ENCODE data around the gene ANKRD2. TPM values are rescaled to one million over a fixed set of nuclear protein-coding genes. Genes with fewer than 3 reads are reported as not detected.

ANKRD2 gene
- total and polyA plus RNA-seq, 4 donors: 1.2 to 3.1 (median 3.0) TPM; not detected in 1

DNA sequence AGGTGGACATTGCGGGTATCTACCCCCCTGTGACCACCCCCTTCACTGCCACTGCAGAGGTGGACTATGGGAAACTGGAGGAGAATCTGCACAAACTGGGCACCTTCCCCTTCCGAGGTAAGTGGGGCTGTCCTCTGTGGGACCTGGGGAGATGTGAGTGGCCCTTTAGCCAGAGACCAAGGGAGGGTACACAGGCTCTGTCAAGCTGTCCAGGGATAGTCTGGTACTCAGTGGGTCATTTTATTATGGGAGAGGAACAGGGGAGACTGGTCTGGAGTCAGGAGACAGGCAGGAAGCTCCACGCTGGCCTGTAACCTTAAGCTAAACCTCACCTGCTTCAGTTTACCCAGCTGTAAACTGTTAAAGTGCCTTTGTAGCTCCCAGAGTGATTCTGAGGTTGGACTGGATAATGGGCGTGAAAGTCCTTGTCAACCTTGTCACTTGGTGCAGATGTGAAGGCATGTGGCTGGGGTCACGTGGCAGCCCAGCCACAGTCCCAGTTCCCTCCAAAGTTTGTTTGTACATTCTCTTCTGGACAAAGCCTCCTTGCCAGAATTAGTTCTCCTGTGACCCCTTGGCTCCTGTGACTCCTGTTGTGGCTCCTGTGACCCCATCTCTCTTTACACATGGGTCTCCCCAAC, 12.3 kb downstream of the ANKRD2 start:
- ATAC-seq (ENCODE audit: insufficient read depth, low FRiP score) (no peak), DNase-seq (no peak)
- 87 to 93% methylated on average over 5 of the region's 5 CpGs for WGBS, 2 donors
- no peaks in the 10 kb centered on the region for H3K27me3 ChIP-seq (ENCODE audit: control insufficient read depth in 3 of 3, insufficient read depth in 3 of 3, low read length in 2 of 3)
- peak overlapping the region in 1 of 2 donors; percentile 92 for H3K27ac ChIP-seq (ENCODE audit: low read depth in 1 of 2, low read length in 1 of 2)
- H3K4me3 ChIP-seq: no peak overlapping the region
- no peaks in the 10 kb centered on the region for H3K9me3 ChIP-seq (ENCODE audit: control insufficient read depth in 4 of 4, insufficient read depth in 3 of 4, low read length in 3 of 4)
- no peak overlapping the region for H3K9ac ChIP-seq (ENCODE audit: insufficient read depth in 1 of 2, low read length in 2 of 2)
- H3K36me3 ChIP-seq (ENCODE audit: control insufficient read depth in 4 of 4, insufficient read depth in 4 of 4, low read length in 4 of 4): no peaks in the 10 kb centered on the region
- TF ChIP-seq, protein P1, sequence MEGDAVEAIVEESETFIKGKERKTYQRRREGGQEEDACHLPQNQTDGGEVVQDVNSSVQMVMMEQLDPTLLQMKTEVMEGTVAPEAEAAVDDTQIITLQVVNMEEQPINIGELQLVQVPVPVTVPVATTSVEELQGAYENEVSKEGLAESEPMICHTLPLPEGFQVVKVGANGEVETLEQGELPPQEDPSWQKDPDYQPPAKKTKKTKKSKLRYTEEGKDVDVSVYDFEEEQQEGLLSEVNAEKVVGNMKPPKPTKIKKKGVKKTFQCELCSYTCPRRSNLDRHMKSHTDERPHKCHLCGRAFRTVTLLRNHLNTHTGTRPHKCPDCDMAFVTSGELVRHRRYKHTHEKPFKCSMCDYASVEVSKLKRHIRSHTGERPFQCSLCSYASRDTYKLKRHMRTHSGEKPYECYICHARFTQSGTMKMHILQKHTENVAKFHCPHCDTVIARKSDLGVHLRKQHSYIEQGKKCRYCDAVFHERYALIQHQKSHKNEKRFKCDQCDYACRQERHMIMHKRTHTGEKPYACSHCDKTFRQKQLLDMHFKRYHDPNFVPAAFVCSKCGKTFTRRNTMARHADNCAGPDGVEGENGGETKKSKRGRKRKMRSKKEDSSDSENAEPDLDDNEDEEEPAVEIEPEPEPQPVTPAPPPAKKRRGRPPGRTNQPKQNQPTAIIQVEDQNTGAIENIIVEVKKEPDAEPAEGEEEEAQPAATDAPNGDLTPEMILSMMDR (IDR thresholded peaks at IDR 0.05; ENCODE audit: control extremely low read depth, extremely low read depth): no peak
- H3K4me1 ChIP-seq (ENCODE audit: control insufficient read depth in 5 of 5, insufficient read depth in 5 of 5, low read length in 5 of 5): peaks cover 0 to 3% (median 0%) of the 10 kb centered on the region in 5 donors

DNA sequence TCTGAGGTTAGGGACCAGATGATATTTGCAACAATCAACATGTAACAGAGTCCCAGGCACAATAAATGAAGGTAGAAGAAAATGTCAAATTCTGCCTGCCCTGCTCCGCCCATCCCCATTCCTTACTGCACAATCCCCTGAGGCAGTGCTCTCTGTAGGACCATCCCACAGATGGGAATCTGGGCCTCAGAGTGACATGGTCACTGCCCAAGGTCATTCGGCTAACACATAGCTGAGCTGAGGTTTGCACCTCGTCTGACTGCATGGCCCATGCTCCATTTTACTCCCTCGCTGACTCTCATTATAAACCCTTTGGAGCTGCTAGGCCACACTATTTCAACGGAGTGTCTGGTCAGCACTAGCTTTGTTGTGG, 12.8 kb downstream of the ANKRD2 start:
- peak overlapping the region in 1 of 2 donors; percentile 37 for H3K27ac ChIP-seq (ENCODE audit: low read depth in 1 of 2, low read length in 1 of 2)
- ATAC-seq (ENCODE audit: insufficient read depth, low FRiP score) (no peak), DNase-seq (no peak)
- H3K4me1 ChIP-seq (ENCODE audit: control insufficient read depth in 5 of 5, insufficient read depth in 5 of 5, low read length in 5 of 5): peaks cover 0 to 3% (median 0%) of the 10 kb centered on the region in 5 donors
- H3K9ac ChIP-seq (ENCODE audit: insufficient read depth in 1 of 2, low read length in 2 of 2): no peak overlapping the region
- TF ChIP-seq, protein P1 (IDR thresholded peaks at IDR 0.05; ENCODE audit: control extremely low read depth, extremely low read depth): no peak
- no peaks in the 10 kb centered on the region for H3K9me3 ChIP-seq (ENCODE audit: control insufficient read depth in 4 of 4, insufficient read depth in 3 of 4, low read length in 3 of 4)
- H3K4me3 ChIP-seq: no peak overlapping the region
- 90 to 95% methylated on average over 5 of the region's 5 CpGs for WGBS, 2 donors
- no peaks in the 10 kb centered on the region for H3K27me3 ChIP-seq (ENCODE audit: control insufficient read depth in 3 of 3, insufficient read depth in 3 of 3, low read length in 2 of 3)
- no peaks in the 10 kb centered on the region for H3K36me3 ChIP-seq (ENCODE audit: control insufficient read depth in 4 of 4, insufficient read depth in 4 of 4, low read length in 4 of 4)

DNA sequence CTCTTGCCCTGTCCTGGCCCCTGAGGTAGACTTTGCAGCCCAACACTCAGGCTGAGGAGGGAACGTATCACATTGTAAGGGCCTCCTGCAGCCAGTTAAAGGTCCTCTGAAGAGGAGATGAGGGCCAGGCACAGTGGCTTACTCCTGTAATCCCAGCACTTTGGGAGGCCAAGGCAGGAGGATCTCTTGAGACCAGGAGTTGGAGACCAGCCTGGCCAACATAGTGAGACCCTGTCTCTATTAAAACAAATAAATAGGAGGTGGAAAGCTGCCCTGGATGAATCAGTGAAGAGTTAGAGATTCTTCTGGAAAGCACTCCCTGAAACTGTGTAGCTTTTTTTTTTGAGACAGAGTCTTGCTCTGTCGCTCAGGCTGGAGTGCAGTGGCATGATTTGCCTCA, 14.6 kb downstream of the ANKRD2 start:
- ATAC-seq (ENCODE audit: insufficient read depth, low FRiP score) (no peak), DNase-seq (no peak)
- Histone ChIP-seq H3K4me1 (ENCODE audit: control insufficient read depth in 5 of 5, insufficient read depth in 5 of 5, low read length in 5 of 5) (peaks cover 0 to 3% (median 0%) of the 10 kb centered on the region in 5 donors), H3K9ac (ENCODE audit: insufficient read depth in 1 of 2, low read length in 2 of 2) (no peak overlapping the region), H3K4me3 (no peak overlapping the region), H3K27ac (ENCODE audit: low read depth in 1 of 2, low read length in 1 of 2) (no peak overlapping the region), H3K27me3 (ENCODE audit: control insufficient read depth in 3 of 3, insufficient read depth in 3 of 3, low read length in 2 of 3) (no peaks in the 10 kb centered on the region), H3K36me3 (ENCODE audit: control insufficient read depth in 4 of 4, insufficient read depth in 4 of 4, low read length in 4 of 4) (no peaks in the 10 kb centered on the region), H3K9me3 (ENCODE audit: control insufficient read depth in 4 of 4, insufficient read depth in 3 of 4, low read length in 3 of 4) (no peaks in the 10 kb centered on the region)
- TF ChIP-seq, protein P1 (IDR thresholded peaks at IDR 0.05; ENCODE audit: control extremely low read depth, extremely low read depth): no peak
- WGBS, 2 donors: 93 to 94% methylated on average over 2 of the region's 2 CpGs

DNA sequence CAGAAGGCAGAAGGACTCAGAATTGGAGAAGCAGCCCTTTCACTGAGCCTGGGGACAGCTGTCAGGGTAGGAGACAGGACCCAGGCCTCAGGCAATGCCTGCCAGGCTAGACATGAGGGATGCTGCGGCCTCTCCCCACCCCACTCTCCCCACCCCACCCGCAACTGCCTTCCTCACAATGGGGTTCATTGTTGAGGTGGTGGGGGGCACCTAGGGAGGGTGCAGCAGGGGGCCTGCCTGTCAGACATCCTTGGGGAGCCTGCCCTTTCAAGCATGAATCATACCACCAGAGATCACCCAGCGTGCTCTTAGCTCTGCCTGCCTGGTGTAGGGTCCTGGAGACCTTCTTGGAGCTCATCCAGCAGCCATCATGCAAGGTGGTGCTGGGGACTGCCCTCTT, 16.9 kb downstream of the ANKRD2 start, which contains the start of gene C10orf62:
C10orf62 (plus strand) TSS at position 243 of the 400 bp plus-strand sequence. CDS start 177 bp downstream, outside the sequence.
- Histone ChIP-seq H3K27me3 (ENCODE audit: control insufficient read depth in 3 of 3, insufficient read depth in 3 of 3, low read length in 2 of 3) (no peaks in the 10 kb centered on the region), H3K9me3 (ENCODE audit: control insufficient read depth in 4 of 4, insufficient read depth in 3 of 4, low read length in 3 of 4) (no peaks in the 10 kb centered on the region), H3K4me3 (no peak within 1 kb of the TSS), H3K9ac (ENCODE audit: insufficient read depth in 1 of 2, low read length in 2 of 2) (no peak within 1 kb of the TSS), H3K27ac (ENCODE audit: low read depth in 1 of 2, low read length in 1 of 2) (no peak within 1 kb of the TSS), H3K36me3 (ENCODE audit: control insufficient read depth in 4 of 4, insufficient read depth in 4 of 4, low read length in 4 of 4) (no peaks in the 10 kb centered on the region), H3K4me1 (ENCODE audit: control insufficient read depth in 5 of 5, insufficient read depth in 5 of 5, low read length in 5 of 5) (peaks cover 0 to 3% (median 0%) of the 10 kb centered on the region in 5 donors)
- DNase-seq (no peak), ATAC-seq (ENCODE audit: insufficient read depth, low FRiP score) (no peak)
- TF ChIP-seq, protein P1 (IDR thresholded peaks at IDR 0.05; ENCODE audit: control extremely low read depth, extremely low read depth): no peak
- 77 to 94% methylated on average over 3 of the region's 3 CpGs for WGBS, 2 donors
